ENCODE results near the gene NAGLU. TPM values are rescaled to one million over a fixed set of nuclear protein-coding genes. Genes with fewer than 3 reads are reported as not detected.
A peak's percentile ranks its signal among the peaks of the same experiment; 100 is the strongest.

Gene NAGLU
- total RNA-seq, 1 donor from 2014 or later = 8.3 TPM

DNA sequence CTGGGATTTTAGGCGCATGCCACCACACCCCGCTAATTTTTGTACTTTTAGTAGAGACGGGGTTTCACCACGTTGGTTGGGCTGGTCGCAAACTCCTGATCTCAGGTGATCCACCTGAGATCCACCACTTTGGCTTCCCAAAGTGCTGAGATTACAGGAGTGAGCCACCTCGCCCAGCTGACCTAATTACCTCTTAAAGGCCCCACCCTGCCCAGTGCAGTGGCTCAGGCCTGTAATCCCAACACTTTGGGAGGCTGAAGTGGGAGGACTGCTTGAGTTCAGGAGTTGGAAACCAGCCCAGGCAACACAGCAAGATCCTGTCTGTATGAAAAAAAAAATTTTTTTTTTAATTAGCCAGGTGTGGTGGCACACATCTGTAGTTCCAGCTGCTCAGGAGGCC is 23.0 kb downstream of the NAGLU start:
- intact Hi-C loops (cut with micrococcal nuclease) = no loop called here
- ATAC-seq (no peak), DNase-seq (peak; percentile 25)

DNA sequence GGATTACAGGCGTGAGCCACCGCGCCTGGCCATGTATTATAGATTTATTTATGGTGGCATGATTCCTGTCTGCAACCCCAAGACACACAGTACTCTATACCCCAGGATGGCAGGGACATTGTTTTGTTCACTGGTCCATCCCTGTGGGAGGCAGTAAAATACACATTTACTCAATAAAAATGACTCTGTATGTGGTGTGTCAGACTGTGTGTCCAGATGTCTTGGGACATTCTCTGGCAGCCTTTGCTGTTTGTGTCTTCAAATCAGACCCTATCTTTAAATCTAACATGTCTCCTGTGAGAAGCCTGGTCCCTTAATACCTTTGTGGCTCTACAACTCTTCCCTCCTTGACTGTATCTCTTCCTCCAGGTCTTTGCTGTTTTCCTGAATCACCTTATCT is 24.2 kb downstream of the NAGLU start:
- DNase-seq = peak; percentile 2
- intact Hi-C loops (cut with micrococcal nuclease) = no loop called here
- ATAC-seq = no peak

DNA sequence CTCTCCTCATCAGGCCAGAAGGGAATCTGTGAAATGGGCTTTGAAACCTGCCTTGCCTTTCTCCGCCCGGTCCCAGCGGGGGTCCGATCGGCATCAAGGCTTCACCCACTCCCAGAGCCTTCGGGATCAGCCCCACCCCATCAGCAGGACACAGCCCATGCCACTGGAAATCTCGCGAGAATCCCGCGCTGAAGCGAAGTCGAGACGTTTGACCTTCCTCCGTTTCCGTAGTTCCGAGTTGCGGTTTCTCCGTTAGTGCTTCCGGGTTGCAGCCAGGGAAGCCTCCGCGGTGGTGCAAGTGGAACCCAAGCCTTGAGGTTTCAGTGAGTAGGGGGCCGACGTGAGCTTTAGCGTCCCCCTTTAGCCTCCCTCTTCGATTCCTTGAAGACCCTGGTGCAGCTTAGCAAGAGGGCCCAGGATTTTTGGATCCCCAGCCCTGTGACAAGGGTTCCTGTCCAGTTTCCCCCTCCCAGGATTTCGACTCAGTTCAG is 25.9 kb downstream of the NAGLU start, which contains the start of gene COASY:
Gene COASY (plus strand): TSS at position 252 of the 491 bp plus-strand sequence. CDS start 475 bp downstream, outside the sequence.
- intact Hi-C loops (cut with micrococcal nuclease) = no loop called here
- ATAC-seq (peak; percentile 78), DNase-seq (peak; percentile 96)

DNA sequence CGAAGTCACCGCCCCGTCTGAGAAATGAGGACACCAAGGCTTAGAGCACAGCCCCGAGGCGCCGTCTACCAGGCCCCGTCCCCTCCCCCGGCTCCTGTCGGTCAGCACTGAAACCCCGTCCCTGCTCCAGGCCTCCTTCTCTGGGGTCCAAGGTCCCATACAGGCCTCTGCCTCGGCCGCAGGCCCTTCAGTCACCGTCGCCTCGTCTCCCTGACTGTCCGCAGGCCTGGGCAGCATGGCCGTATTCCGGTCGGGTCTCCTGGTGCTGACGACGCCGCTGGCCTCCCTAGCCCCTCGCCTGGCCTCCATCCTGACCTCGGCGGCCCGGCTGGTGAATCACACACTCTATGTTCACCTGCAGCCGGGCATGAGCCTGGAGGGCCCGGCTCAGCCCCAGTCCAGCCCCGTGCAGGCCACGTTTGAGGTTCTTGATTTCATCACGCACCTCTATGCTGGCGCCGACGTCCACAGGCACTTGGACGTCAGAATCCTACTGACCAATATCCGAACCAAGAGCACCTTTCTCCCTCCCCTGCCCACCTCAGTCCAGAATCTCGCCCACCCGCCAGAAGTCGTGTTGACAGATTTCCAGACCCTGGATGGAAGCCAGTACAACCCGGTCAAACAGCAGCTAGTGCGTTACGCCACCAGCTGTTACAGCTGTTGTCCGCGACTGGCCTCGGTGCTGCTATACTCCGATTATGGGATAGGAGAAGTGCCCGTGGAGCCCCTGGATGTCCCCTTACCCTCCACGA is 26.5 kb downstream of the NAGLU start:
- intact Hi-C loops (cut with micrococcal nuclease) = no loop called here
- ATAC-seq = no peak
- peak; percentile 41 for DNase-seq

DNA sequence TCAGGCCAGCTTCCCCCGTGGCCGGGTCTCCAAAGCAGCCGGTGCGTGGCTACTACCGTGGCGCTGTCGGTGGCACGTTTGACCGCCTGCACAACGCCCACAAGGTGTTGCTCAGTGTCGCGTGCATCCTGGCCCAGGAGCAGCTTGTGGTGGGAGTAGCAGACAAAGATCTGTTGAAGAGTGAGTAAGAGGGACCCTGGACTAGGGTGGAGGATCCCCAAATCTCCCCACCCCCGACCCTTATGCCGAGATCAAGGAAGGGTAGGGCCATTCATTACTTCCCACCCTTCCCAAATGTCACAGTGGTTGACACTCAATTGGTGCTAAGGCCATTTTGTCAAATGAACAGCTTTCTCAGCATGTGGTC is 27.1 kb downstream of the NAGLU start:
- no peak for DNase-seq
- intact Hi-C loops (cut with micrococcal nuclease) = no loop called here
- ATAC-seq = no peak

DNA sequence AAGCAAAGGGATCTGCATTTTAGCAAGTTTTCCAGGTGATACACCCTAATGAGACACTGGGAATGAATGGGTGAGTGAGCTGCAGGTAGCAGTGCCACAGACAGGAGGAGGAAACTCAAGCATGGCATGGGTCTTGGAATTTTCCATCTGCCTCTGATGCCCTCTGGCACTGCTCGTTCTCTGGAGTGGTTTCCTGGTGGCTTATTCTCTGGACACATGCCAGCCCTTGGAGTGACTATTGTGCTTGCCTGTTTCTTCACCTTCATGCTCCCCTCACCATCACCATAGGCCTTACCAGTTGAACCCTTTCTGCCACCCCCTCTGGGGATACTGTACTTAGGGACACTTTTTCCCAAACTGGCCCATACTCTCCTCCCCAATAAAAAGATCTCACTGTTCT is 27.5 kb downstream of the NAGLU start:
- DNase-seq (peak; percentile 3), ATAC-seq (no peak)
- intact Hi-C loops (cut with micrococcal nuclease) = no loop called here

DNA sequence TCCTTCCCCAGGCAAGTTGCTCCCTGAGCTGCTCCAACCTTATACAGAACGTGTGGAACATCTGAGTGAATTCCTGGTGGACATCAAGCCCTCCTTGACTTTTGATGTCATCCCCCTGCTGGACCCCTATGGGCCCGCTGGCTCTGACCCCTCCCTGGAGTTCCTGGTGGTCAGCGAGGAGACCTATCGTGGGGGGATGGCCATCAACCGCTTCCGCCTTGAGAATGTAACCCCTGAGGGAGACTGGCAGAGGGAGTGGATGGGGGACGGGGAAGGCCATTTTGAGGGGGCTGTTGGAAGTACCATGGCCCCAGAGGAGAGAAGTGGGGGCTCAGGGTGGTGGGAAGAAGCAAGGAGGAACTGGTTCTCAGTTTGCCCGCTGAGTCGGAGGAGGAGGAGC is 27.9 kb downstream of the NAGLU start:
- DNase-seq (peak; percentile 18), ATAC-seq (no peak)
- intact Hi-C loops (cut with micrococcal nuclease) = no loop called here

DNA sequence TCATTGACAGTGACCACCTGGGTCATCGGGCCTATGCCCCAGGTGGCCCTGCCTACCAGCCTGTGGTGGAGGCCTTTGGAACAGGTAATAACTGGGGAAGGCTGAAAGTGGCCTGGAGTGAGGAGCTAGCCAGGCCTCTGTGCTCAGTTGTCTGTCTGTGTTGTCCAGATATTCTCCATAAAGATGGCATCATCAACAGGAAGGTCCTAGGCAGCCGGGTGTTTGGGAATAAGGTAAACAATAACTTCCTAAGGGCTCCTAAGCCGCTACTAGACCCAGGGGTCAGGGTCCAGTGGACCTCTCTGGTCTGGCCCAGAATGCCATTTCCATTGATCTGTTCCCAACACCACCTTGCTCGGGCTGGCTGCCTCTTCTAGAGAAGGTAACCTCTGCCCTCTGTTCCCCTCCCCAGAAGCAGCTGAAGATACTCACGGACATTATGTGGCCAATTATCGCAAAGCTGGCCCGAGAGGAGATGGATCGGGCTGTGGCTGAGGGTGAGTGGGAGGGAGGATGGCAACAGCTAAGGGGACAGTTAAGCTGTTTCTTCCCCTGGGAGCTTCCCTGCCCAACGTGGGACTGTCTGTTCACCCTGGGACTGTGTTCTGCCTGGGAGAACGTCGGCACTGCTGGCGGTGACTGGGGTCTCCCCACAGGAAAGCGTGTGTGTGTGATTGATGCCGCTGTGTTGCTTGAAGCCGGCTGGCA is 28.9 kb downstream of the NAGLU start:
- intact Hi-C loops (cut with micrococcal nuclease) = no loop called here

DNA sequence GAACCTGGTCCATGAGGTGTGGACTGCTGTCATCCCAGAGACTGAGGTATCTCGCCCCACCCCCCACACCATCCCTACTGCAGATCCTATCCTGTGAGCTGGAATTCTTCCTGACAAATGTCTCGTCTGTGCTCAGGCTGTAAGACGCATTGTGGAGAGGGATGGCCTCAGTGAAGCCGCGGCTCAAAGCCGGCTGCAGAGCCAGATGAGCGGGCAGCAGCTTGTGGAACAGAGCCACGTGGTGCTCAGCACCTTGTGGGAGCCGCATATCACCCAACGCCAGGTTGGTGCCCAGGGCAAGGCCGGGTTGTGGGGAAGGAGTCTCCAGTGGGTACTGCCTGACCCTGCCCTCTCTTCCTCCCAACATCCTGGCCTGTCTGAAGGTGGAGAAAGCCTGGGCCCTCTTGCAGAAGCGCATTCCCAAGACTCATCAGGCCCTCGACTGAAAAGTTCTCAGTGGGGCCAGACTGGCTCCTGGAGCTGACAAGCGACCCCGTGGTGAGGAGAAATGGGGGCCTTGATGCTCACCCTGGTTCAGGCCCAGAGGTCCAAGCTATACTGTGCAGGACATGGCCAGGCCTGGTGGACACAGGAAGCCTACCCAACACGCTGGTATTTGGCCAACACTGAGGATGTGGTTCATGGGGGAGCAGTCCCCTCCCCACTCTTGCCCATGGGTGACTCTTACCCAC is 29.6 kb downstream of the NAGLU start:
- intact Hi-C loops (cut with micrococcal nuclease) = no loop called here
- ATAC-seq (no peak), DNase-seq (peak; percentile 32)

More for the DNA sequence above, 28.9 kb downstream of the NAGLU start:
- ATAC-seq (no peak), DNase-seq (peak; percentile 23)

DNA sequence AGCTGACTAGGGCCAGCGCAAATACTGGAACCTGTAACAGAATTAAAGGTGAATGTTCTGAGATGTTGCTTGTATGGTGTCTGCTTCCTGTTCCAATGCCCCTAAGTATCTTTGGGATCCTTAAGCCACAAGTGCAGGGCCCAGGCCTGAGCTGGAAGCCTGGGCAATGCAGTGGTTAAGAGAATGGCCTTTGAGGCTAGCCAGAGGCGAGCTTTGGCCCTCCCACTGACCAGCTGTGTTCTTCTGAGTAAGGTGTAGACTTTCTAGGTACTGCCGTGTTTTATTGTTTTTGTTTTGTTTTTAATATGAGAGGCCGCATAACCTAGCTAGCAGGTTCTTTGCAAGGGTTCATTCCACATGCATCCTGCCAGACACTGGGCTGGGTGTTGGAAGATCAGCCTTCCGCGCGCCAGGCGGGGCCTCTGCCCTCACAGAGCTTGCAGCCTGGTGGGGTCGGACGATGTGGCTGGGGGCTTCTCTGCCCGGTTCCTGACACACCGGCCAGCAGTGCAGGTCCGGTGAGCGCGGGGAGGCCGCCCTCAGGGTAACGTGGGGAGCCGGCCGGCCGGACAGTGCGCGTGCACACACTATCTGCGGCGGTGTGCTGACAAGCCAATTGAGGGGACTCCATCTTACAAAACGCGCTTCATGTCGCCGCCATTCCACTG is 30.3 kb downstream of the NAGLU start:
- intact Hi-C loops (cut with micrococcal nuclease) = no loop called here
- no peak for DNase-seq
- no peak for ATAC-seq

DNA sequence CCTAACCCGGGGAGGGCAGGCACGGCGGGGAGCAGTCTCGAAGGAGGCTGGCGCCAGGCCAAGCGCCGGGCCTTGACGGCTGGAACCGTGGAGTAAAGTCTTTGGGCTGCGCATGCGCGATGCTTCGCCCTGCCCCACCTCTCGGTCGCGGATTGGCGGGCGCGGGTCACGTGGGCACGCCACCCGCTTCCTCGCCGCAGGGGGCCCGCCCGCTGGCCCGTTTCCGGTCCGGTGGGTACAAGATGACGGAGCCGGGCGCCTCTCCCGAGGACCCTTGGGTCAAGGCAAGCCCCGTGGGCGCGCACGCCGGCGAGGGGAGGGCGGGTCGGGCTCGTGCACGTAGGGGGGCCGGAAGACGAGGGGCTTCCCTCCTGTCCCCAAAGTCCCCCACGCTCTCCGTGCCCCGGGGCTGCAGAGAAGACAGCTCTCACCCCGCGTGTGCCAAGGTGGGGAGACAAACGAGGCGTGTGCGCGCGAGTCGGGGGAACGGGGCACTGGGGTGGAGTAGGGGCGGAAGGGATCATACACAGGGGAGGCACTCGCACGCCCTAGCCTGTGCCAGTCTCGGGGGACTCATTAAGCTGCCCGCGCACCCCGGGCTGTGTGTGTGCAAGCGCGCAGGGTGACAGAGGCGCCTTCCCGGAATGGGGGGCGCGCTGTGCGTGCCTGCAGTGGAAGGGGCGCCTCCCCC is 31.0 kb downstream of the NAGLU start, which contains the start of gene MLX:
Gene MLX (plus strand): TSS at position 218 of the 691 bp plus-strand sequence. CDS start 25 bp downstream, at position 243.
- intact Hi-C loops (cut with micrococcal nuclease) = no loop called here
- DNase-seq = peak; percentile 99
- ATAC-seq = peak; percentile 85

DNA sequence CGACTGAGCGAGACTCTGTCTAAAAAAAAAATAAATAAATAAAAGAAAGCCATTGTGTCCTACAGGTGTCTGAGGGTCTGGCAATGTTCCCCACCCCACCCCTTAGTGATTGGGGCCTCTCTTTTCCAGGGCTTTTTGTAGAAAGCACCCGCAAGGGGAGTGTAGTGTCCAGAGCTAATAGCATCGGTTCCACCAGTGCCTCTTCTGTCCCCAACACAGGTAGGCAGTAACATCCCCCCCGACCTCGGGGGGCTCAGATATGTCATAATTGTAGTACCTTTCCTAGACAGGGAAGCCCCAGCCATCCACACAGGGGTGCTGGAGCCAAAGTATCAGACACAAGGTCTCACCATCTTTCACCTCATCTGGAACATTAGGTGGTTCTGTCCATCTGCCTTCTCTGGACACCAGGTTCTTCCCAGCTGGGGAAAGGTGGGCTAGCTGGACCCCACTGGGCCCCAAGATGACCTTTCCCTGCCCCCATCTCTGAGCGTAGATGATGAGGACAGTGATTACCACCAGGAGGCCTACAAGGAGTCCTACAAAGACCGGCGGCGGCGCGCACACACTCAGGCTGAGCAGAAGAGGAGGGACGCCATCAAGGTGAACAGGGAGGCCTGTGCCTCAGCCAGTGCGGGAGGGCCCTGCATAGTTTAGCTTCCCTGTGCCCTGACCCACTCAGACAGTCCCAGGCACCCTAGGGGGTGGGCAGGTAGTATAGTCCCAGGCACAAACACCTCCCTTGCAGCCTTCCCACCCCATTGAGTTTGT is 32.5 kb downstream of the NAGLU start:
- ATAC-seq (no peak), DNase-seq (no peak)
- intact Hi-C loops (cut with micrococcal nuclease) = no loop called here

DNA sequence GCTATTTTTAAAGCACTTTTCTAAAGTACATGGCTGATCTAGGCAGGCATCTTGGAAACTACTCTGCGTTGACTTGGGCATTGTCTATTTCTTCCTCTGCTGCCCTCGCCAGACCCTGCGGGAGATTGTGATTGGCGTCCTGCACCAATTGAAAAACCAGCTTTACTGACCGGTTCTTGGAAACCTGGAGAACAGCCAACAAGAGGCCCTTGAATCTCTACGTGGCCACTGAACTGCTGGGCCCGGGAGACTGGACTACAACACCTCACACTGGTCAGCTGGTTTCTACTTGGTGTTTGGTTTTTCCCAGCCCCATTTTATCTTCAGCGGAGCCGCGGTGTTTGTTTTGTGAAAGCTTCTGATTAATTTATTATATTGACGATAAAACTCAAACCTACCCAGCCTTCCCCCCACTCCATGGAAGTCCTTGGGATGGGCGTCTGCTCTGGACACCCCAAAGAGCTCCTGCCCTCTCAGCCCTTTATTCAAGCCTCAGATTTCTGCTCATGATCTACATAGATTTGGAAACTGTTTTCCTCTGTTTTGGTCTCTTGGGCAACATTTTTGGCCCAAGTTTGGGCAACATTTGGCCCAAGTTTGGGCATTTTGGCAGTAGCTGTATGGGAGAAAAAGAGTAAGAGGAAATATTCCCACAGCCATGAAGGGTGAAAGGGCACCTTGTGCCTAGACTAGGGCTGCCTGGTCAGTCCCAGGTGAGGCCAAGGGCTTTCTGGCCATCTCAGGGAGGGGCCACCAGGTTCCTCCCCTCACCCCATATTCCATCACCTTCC is 35.6 kb downstream of the NAGLU start:
- DNase-seq (no peak), ATAC-seq (no peak)
- intact Hi-C loops (cut with micrococcal nuclease) = no loop called here

DNA sequence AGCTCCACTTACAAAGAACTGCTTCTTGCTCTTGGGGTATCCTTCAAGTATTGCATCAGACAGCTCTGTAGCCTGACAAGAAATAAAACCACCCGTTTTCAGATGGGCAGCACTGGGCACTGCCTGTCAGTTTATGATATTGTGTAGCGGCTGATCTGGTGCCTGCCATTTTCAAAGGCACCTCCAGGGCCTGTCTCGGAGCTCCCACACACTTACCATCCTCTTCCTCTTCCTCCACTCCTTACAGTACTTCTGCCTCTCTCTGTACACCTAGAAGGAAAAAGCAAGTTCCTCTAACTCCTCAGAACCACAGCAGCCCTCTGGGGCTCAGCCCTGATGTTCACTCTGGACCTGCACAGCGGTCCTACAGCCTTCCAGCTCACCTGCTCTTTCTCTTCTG is 37.1 kb downstream of the NAGLU start:
- DNase-seq = no peak
- ATAC-seq = no peak
- intact Hi-C loops (cut with micrococcal nuclease) = no loop called here

DNA sequence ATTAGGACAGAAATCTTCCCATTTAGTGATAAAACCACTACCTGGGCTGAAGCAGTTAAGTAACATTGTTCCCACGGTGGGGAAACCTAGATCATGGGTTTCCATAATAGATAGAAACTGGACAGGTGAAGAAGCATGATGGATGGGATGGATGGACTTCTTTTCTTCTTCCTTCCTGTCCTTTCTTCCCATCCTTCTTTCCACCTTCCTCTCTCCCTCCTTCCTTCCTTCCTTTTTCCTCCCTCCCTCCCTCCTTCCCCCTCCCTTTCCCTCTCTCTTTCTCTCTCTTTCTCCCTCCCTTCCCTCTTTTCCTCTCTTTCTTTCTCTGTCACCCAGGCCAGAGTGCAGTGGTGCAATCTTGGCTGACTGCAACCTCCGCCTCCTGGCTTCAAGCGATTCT is 38.4 kb downstream of the NAGLU start:
- no peak for ATAC-seq
- DNase-seq = no peak
- intact Hi-C loops (cut with micrococcal nuclease) = no loop called here

DNA sequence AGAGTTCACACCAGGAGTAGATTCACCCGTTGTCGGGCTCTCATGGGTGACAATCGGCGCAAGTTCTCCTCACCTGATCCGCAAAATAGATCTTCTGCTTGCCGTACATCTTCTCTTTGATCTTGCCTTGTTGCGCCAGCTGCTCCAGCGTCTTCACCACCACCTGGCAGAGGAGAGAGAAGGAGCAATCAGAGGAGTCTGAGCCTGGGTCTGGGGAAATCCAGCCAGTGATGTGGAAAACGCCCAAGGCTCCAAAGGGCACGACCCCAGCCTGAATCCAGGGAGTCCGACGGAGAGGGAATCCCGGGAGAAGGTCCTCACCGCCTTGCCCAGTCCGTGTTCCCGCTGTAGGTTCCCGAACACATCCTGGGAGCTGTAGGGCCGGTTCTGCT is 41.1 kb downstream of the NAGLU start:
- intact Hi-C loops (cut with micrococcal nuclease) = no loop called here
- DNase-seq (no peak), ATAC-seq (no peak)

DNA sequence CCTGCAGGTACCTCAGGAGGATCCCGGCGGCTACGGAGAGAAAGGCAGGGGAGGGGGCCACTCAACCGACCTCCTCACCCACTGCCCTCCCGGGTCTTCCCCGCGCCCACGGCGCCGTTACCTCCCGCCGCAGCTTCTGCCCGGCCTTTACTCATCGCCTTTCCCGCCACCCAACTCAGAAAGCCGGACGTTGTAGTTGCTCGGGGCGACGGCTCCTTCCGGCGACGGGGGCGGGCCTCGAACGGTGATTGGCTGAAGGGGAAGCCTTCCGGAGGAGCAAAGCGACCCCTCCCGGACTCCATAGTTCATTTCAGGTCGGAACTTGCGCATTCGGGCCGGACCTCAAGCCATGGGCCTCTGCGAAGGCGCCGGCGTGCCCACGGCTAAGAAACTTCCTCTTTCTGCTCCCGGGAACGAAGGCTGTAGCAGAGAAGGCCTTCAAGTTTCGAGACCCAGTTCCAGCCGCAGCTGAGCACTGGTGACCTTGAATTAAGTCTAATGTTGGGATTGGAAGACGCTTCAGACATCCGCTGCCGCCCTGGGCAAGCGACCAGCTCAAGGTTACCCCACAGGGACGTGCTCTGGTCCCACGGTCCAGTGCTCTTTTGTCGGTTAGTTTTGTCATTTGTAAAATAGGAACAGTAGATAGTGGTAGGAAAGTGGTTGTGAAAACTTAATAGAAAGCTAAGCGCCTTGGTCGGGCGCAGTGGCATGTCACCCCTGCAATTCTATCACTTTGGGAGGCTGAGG is 41.7 kb downstream of the NAGLU start, which contains the start of gene PSMC3IP:
Gene PSMC3IP (minus strand): TSS at position 198 of the 750 bp plus-strand sequence. CDS start 43 bp downstream, at position 155.
- intact Hi-C loops (cut with micrococcal nuclease) = no loop called here
- peak; percentile 96 for DNase-seq
- peak; percentile 95 for ATAC-seq
